Measurements from ENCODE around the gene LZTS2.

The LZTS2 gene

GRCh38 chr10:101056365-101057151 is 57.0 kb downstream of the LZTS2 start:
- DNase-seq (ENCODE audit: extremely low spot score): no peak
- no peak for TF ChIP-seq ZNF384 (IDR thresholded peaks at IDR 0.05)
- no peak for TF ChIP-seq HDGF (IDR thresholded peaks at IDR 0.05; ENCODE audit: borderline replicate concordance)
- no peak for TF ChIP-seq BHLHE40 (IDR thresholded peaks at IDR 0.05; ENCODE audit: borderline replicate concordance)
- no peak for TF ChIP-seq SP1 (IDR thresholded peaks at IDR 0.05)
- TF ChIP-seq ELF4 (IDR thresholded peaks at IDR 0.05): no peak
- no peak for TF ChIP-seq TARDBP (IDR thresholded peaks at IDR 0.05)
- TF ChIP-seq SUZ12 (IDR thresholded peaks at IDR 0.05): no peak
- no peak for TF ChIP-seq FOXM1 (IDR thresholded peaks at IDR 0.05; ENCODE audit: borderline replicate concordance)
- no peak for TF ChIP-seq ARNT (IDR thresholded peaks at IDR 0.05)
- TF ChIP-seq NFRKB (IDR thresholded peaks at IDR 0.05): no peak
- TF ChIP-seq FOXK2 (IDR thresholded peaks at IDR 0.05): no peak
- no peak for TF ChIP-seq FOXA1 (IDR thresholded peaks at IDR 0.05)
- TF ChIP-seq LEF1 (IDR thresholded peaks at IDR 0.05; ENCODE audit: borderline replicate concordance): no peak
- no peak for TF ChIP-seq PKNOX1 (IDR thresholded peaks at IDR 0.05)
- TF ChIP-seq CTBP1 (IDR thresholded peaks at IDR 0.05; ENCODE audit: borderline replicate concordance): no peak
- no peak for TF ChIP-seq L3MBTL2 (conservative IDR thresholded peaks at IDR 0.05)
- POLR2A ChIA-PET: interaction anchor here (1.4 to 1.5 kb wide), 2 partner anchors 13 kb away, joined by 4 to 8 read pairs; no protein-coding TSS in a partner anchor
- CTCF ChIA-PET: interaction anchor here (1.2 to 7.0 kb wide), 4 partner anchors 10 to 39 kb away, joined by 4 to 63 read pairs (median 8); no protein-coding TSS in a partner anchor

Measured in HEK293T (cell line).